Panc1 (cell line): ENCODE results near the gene OTUD3. TPM values are rescaled to one million over a fixed set of nuclear protein-coding genes. Genes with fewer than 3 reads are reported as not detected.

Source experiments
- ATAC-seq: fragments of 200-7000 bp; cut with Tn5 transposase; 2 replicates; pipeline ENCODE4 v1.9.1; 2020; ENCODE audit warnings: mild to moderate bottlenecking, moderate library complexity
- BruUV-seq: library from RNA; stranded (reverse); fragments of 400-500 nt; replicated peaks from 2 replicates; lab custom pipeline; 2021; lab: Mats Ljungman, UMichigan
- CTCF ChIA-PET: fragments of 300-600 bp; sonication (Branson Sonifier 250); formaldehyde crosslinking; loops from one replicate; lab custom pipeline; 2022; ENCODE audit warnings: antibody characterized with exemption; lab: Charles Lee
- POLR2A ChIA-PET: fragments of 300-600 bp; sonication (Branson Sonifier 250); formaldehyde crosslinking; loops from one replicate; lab custom pipeline; 2022; ENCODE audit warnings: antibody characterized with exemption; lab: Charles Lee
- DNase-seq: peaks from one replicate; pipeline ENCODE4 v3.0.0-alpha.2; 2010; ENCODE audit warnings: low read depth, low spot score
- H3K27ac ChIP-seq: 2 replicates; pipeline ENCODE4 v1.5.1; 2011; ENCODE audit warnings: mild to moderate bottlenecking, low read length, inconsistent platforms
- H3K27me3 ChIP-seq: fragments of 200-500 bp; sonication (Bioruptor generic); 2 replicates; pipeline ENCODE4 v1.6.0; 2014; ENCODE audit warnings: low read length, inconsistent platforms; ENCODE audit not compliant: control insufficient read depth, insufficient read depth
- H3K36me3 ChIP-seq: fragments of 200-500 bp; sonication (Bioruptor generic); 2 replicates; pipeline ENCODE4 v1.5.1; 2014; ENCODE audit warnings: inconsistent platforms, mild to moderate bottlenecking, low read length, moderate library complexity; ENCODE audit not compliant: control insufficient read depth, insufficient read depth
- H3K4me1 ChIP-seq: 2 replicates; pipeline ENCODE4 v1.5.1; 2011; ENCODE audit warnings: inconsistent platforms, mild to moderate bottlenecking, low read length, moderate library complexity; ENCODE audit not compliant: control insufficient read depth, insufficient read depth
- H3K4me3 ChIP-seq, 2 experiments: 2 replicates each; pipeline ENCODE4 v1.5.1; 2011 to 2012; ENCODE audit warnings: low read depth in 2 of 2, low read length in 2 of 2, mild to moderate bottlenecking in 2 of 2, inconsistent platforms in 1 of 2, moderate library complexity in 1 of 2
- H3K9me3 ChIP-seq: fragments of 200-500 bp; sonication (Bioruptor generic); 2 replicates; pipeline ENCODE4 v1.5.1; 2014; ENCODE audit warnings: low read depth, mild to moderate bottlenecking, inconsistent platforms, low read length, moderate library complexity; ENCODE audit not compliant: control insufficient read depth, insufficient read depth
- POLR2AphosphoS5 ChIP-seq: IDR thresholded peaks from 2 replicates; pipeline ENCODE4 v1.6.1; 2012; ENCODE audit warnings: mild to moderate bottlenecking, low read depth, low read length, moderate library complexity
- REST ChIP-seq, 2 experiments: IDR thresholded peaks; 2 replicates each; pipeline ENCODE4 v1.6.1; 2011 to 2012; ENCODE audit warnings: low read depth in 2 of 2, control low read depth in 1 of 2, low read length in 1 of 2, mild to moderate bottlenecking in 1 of 2, moderate library complexity in 1 of 2; ENCODE audit not compliant: insufficient read depth in 1 of 2
- SIN3A ChIP-seq: IDR thresholded peaks from 2 replicates; pipeline ENCODE4 v1.6.1; 2012; ENCODE audit warnings: low read depth, mild to moderate bottlenecking, low read length, moderate library complexity, borderline replicate concordance; ENCODE audit not compliant: insufficient read depth
- TCF7L2 ChIP-seq: IDR thresholded peaks from 2 replicates; pipeline ENCODE4 v1.6.1; 2011; ENCODE audit warnings: mild to moderate bottlenecking, low read depth, low read length, inconsistent platforms
- in situ Hi-C: cut with HindIII; loops from 2 replicates; pipeline ENCODE4 v1.10.0; 2016; ENCODE audit warnings: low sequenced_read_pairs, low pct_unique_long_range_greater_than_20kb
- intact Hi-C: fragments of 100-400 bp; cut with micrococcal nuclease; formaldehyde crosslinking; loops from one replicate; pipeline ENCODE4 v1.10.0; 2022; ENCODE audit not compliant: unreplicated experiment
- total RNA-seq: library from RNA; stranded (reverse); gene quantifications from one replicate; pipeline ENCODE4 v1.2.1, GENCODE V29; 2021; ENCODE audit not compliant: unreplicated experiment
- TF ChIP-seq, protein P1 (sequence below): fragments of 450-650 bp; IDR thresholded peaks from 2 replicates; pipeline ENCODE4 v1.5.1; 2017; ENCODE audit warnings: mild to moderate bottlenecking

The OTUD3 gene
- total RNA-seq, 1 experiment from 2014 or later: 14.1 TPM

- Histone ChIP-seq H3K36me3 (no peaks in the 10 kb centered on the region), H3K4me3 (no peak overlapping the region), H3K4me1 (no peaks in the 10 kb centered on the region), H3K27ac (no peak overlapping the region), H3K9me3 (no peaks in the 10 kb centered on the region), H3K27me3 (peaks cover 4% of the 10 kb centered on the region)
- in situ Hi-C loops (no loop called here), intact Hi-C loops (no loop called here)
- TF ChIP-seq SIN3A: no peak
- TF ChIP-seq TCF7L2: no peak
- TF ChIP-seq, protein P1, sequence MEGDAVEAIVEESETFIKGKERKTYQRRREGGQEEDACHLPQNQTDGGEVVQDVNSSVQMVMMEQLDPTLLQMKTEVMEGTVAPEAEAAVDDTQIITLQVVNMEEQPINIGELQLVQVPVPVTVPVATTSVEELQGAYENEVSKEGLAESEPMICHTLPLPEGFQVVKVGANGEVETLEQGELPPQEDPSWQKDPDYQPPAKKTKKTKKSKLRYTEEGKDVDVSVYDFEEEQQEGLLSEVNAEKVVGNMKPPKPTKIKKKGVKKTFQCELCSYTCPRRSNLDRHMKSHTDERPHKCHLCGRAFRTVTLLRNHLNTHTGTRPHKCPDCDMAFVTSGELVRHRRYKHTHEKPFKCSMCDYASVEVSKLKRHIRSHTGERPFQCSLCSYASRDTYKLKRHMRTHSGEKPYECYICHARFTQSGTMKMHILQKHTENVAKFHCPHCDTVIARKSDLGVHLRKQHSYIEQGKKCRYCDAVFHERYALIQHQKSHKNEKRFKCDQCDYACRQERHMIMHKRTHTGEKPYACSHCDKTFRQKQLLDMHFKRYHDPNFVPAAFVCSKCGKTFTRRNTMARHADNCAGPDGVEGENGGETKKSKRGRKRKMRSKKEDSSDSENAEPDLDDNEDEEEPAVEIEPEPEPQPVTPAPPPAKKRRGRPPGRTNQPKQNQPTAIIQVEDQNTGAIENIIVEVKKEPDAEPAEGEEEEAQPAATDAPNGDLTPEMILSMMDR: no peak; the same call in 1 of the 2 replicates
- no peak for TF ChIP-seq POLR2AphosphoS5
- TF ChIP-seq REST (IDR thresholded peaks at IDR 0.05; ENCODE audit: insufficient read depth in 1 of 2, low read depth in 2 of 2, low read length in 1 of 2): no peak
- no peak for ATAC-seq
- BruUV-seq: no TSS peak
- ChIA-PET POLR2A (no interaction called here), CTCF (interaction anchor here (0.5 to 0.6 kb wide), 2 partner anchors 28 to 146 kb away, joined by 3 read pairs; no protein-coding TSS in a partner anchor)
- no peak for DNase-seq
These were observed 75.6 kb downstream of the OTUD3 start for GRCh38 chr1:19957779-19958178.

DNA sequence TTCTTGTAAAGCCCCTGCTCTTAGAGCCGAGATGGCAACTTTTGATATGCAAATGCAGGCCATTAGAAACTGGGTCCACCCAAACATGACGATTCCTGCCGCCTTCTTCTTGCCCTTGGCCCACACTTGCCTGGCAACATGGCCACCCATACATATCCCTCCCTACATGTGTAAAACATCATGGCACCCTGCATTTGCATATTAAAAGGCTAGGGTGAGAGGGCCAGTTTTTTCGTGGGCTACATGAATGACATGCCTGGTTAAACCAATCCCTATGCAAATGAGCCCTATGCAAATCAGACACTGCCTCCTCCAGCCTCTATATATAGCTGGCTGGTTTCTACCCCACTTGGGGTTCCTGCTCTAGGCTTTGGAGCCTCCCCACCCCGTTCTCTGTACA, 78.4 kb downstream of the OTUD3 start:
- no TSS peak for BruUV-seq
- ATAC-seq: no peak

More for the DNA sequence above, 78.4 kb downstream of the OTUD3 start:
- H3K27ac ChIP-seq: no peak overlapping the region
- DNase-seq: no peak
- no peaks in the 10 kb centered on the region for H3K4me1 ChIP-seq
- ChIA-PET POLR2A (no interaction called here), CTCF (no interaction called here)
- H3K36me3 ChIP-seq: no peaks in the 10 kb centered on the region
- peaks cover 15% of the 10 kb centered on the region for H3K27me3 ChIP-seq
- H3K9me3 ChIP-seq: no peaks in the 10 kb centered on the region
- intact Hi-C loops: no loop called here
- TF ChIP-seq POLR2AphosphoS5 (no peak), REST (IDR thresholded peaks at IDR 0.05; ENCODE audit: insufficient read depth in 1 of 2, low read depth in 2 of 2, low read length in 1 of 2) (no peak), SIN3A (no peak), TCF7L2 (no peak)
- TF ChIP-seq, protein P1: no peak
- in situ Hi-C loops: no loop called here
- no peak overlapping the region for H3K4me3 ChIP-seq

Other genes starting within 250 kb of the OTUD3 start
- 191 TPM for gene NBL1, start 238.1 kb upstream of the OTUD3 start, total RNA-seq
- gene HTR6, start 217.5 kb upstream of the OTUD3 start, total RNA-seq: 0.10 TPM
- 13.2 TPM for gene TMCO4, start 82.5 kb upstream of the OTUD3 start, total RNA-seq
- gene RNF186, start 67.1 kb upstream of the OTUD3 start, total RNA-seq: not detected
- gene PLA2G2E, start 41.2 kb downstream of the OTUD3 start, total RNA-seq: not detected
- gene PLA2G2A, start 97.2 kb downstream of the OTUD3 start, total RNA-seq: not detected
- not detected for gene PLA2G5, start 187.8 kb downstream of the OTUD3 start, total RNA-seq
- gene PLA2G2D, start 237.1 kb downstream of the OTUD3 start, total RNA-seq: not detected